A673 (cell line): Measurements from ENCODE around the gene PXT1.
A peak's percentile ranks its signal among the peaks of the same experiment; 100 is the strongest.

Experiments
- CTCF ChIP-seq: fragments of 300-800, 200-600 bp; sonication (generic); conservative IDR thresholded peaks from 2 replicates; pipeline ENCODE4 v1.5.1; 2017; ENCODE audit warnings: low read depth, mild to moderate bottlenecking, antibody characterized with exemption, low read length, moderate library complexity, mixed read lengths
- EZH2 ChIP-seq: fragments of 200-600 bp; sonication (generic); IDR thresholded peaks from 2 replicates; pipeline ENCODE4 v1.6.1; 2017; ENCODE audit warnings: borderline replicate concordance, low read depth, mild to moderate bottlenecking, mixed read lengths, antibody characterized with exemption, low read length; ENCODE audit not compliant: poor library complexity, severe bottlenecking

- TF ChIP-seq CTCF = peak; percentile 85
- TF ChIP-seq EZH2 = no peak
Measured at GRCh38 chr6:36360241-36361054, 82.2 kb downstream of the PXT1 start.
